OCI-LY7 (cell line): ENCODE data around the gene ZNF396.

Experiments used
- EZH2phosphoT487 ChIP-seq: fragments of 200-600 bp; sonication (generic); IDR thresholded peaks from 2 replicates; pipeline ENCODE4 v1.6.1; 2018; ENCODE audit warnings: low read depth, borderline replicate concordance, mild to moderate bottlenecking, mixed run types, antibody characterized with exemption, low read length, moderate library complexity, mixed read lengths
- TF ChIP-seq, protein P1 (sequence below): fragments of 200-600 bp; sonication (generic); conservative IDR thresholded peaks from 2 replicates; pipeline ENCODE4 v1.5.1; 2014; ENCODE audit warnings: mild to moderate bottlenecking, antibody characterized with exemption, low read length, moderate library complexity, mixed read lengths

DNA sequence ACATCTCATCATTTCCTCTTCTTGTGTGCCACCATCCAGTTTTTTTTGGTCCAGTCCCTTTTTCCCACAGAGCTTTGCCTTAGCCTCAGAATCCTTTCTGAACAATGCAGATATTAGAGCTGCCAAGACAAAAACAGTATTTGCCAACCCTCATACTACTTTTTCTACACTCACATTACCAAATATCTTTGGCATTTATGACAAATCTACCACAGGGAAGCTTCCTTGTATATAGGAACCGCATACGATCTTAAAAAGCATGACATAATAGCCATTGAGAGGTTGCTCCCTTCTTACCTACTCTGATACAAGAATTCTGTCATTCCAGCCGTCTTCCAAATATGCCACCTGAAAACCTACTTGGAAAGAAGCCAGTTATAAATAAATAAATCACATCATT, 42.3 kb downstream of the ZNF396 start:
- TF ChIP-seq, protein P1, sequence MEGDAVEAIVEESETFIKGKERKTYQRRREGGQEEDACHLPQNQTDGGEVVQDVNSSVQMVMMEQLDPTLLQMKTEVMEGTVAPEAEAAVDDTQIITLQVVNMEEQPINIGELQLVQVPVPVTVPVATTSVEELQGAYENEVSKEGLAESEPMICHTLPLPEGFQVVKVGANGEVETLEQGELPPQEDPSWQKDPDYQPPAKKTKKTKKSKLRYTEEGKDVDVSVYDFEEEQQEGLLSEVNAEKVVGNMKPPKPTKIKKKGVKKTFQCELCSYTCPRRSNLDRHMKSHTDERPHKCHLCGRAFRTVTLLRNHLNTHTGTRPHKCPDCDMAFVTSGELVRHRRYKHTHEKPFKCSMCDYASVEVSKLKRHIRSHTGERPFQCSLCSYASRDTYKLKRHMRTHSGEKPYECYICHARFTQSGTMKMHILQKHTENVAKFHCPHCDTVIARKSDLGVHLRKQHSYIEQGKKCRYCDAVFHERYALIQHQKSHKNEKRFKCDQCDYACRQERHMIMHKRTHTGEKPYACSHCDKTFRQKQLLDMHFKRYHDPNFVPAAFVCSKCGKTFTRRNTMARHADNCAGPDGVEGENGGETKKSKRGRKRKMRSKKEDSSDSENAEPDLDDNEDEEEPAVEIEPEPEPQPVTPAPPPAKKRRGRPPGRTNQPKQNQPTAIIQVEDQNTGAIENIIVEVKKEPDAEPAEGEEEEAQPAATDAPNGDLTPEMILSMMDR: no peak
- no peak for TF ChIP-seq EZH2phosphoT487
